GM19468 (cell line): ENCODE data around the gene STAM.

Experiments
- ATAC-seq: cut with Tn5 transposase; IDR thresholded peaks from one replicate; pipeline ENCODE4 v1.9.1; 2021; ENCODE audit warnings: mild to moderate bottlenecking, moderate library complexity, moderate number of reproducible peaks; ENCODE audit not compliant: unreplicated experiment; ENCODE audit errors: extremely low read depth

STAM gene

DNA sequence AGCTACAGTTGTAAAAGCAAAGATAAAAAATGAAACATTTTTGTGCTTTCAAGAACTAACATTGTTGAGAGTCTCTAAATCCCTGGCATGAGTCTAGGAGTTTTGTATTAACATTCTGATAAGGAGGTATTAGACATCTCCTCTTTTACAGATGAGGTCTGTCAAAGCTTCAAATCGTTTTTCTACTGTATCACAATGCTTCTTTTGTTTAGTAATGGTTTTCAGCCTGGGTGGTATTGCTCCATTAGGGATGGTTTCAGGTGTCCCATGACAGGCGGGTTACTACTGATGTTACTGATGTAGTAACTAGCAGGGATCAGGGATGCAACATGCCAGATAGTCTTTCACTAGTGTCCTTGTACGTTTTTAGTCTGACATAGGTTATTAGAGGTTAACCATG lies 27.4 kb downstream of the STAM start:
- no peak for ATAC-seq

DNA sequence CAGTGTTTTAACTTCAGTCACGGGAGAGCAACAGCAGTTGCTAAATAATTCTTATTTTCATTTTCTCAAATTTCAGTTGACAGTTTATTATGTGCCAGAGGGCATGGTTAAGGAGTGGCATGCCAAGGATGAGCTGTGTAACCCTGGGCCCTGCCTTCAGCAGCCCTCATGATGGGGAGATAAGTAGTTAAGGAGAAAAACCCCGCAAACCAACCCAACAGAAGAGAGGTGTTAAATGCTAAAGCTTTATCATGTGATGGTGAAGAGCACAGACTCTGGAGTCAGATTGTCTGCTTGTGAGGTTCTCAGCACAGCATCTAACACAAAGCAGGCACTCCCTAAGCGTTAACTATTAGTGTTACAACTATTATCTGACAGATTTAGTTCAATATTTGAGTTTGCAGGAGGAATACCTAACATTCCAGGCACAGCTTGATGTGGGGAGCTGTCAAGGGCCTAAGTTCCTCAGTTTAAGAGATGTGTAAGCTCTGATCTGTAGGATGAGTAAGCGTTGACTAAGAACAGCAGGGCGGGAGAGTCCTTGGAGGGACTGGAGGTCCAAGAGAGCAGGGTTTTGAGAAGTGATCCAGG lies 29.6 kb downstream of the STAM start:
- no peak for ATAC-seq

DNA sequence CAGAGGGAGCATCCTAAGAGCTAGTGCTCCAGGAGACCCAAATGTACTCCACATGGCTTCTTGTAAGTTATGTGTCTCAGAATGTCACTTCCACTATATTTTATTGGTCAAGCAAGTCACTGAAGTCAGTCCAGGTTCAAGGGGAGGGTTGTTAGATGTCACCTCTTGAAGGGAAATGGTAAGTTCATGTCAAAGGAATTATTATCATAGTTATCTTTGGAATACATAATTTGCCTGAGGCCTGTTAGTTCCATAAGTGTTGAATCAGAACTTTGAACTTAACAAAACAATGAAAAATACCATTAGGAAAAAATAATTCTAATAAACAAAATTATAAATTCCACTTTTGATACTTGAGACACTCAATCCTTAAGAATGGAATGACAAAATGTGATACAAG lies 30.6 kb downstream of the STAM start:
- no peak for ATAC-seq

DNA sequence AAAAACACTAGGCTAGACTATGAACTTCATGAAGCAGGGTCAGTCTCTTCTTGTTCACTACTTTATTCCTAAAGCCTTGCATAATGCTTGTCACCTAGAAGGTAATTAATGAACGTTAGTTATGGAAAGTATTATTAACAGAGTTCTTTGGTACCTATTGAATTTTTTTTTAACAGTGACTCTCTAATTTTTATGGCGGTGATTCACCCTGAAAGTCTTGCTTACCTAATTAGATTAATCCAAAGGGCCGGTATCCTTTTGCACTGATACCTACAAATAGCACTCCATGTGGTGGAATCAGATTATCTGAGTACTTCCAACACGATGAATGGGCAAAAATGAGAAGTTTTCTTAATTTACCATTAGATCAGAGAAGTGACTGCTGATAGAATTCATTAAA lies 31.7 kb downstream of the STAM start:
- ATAC-seq, result no peak

DNA sequence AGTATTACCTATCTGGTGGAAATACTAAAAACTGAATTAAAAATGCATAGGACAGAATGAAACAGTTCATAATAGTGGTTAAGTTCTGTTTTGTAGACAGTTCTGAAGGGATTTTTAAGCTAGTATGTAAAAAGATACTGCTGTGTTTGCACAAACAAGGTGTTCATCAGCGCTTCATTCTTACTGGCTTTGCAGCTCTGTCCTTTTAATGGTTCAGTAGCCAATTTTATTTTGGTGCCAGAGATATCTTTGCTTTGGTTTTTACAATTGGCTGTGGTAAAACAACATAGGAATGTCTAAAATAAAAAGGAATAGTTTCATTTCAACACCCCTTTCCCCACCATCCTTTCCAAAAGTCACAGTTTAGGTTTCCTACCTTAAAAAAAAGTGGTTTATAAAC lies 33.0 kb downstream of the STAM start:
- ATAC-seq, result no peak

DNA sequence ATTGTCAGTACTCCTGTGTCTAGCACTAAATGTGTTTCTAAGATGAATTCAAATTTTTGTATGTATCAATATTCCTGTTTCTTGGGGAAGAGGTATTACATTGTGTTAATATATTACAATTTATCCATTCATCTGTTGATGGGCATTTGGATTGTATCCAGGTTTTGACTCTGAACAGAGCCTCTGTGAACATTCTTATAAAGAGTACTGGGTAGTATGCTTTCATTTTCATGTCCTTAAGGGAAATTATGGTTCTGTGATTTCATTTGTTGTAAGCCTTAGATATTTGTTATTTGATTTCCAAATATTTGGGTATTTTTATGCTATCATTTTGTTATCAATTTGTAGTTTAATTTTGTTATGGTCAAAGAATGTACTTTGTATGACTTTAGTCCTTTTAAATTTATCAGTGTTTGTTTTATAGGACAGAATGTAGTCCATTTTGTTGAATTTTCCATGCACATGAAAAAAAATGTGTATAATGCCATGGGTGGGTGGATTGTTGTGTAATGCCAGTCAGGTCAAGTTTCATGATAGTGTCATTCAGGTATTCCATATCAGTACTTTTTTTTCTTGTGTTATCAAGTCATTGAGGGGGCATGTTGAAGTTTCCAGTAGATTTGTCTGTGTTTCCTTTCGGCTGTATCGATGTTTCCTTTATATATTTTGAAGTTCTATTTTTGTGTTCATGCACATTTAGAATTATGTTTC lies 38.4 kb downstream of the STAM start:
- no peak for ATAC-seq

DNA sequence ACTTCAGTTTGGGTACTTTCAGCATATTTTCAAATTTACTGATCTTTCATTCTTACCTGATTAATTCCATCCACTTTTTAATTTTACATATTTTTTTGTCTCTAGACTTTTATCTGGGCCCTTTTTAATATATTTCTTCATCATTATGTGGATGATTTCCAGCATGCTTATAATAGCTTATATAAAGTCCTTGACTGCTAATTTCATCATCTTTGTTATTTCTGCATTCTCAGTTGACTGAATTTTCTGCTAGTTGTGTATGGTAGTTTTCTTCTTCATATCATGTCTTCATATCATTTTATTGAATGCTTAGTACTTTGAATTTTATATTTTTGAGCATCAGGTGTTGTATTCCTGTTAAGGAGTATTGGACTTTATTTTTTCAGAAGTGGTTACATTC lies 39.6 kb downstream of the STAM start:
- ATAC-seq, result no peak

DNA sequence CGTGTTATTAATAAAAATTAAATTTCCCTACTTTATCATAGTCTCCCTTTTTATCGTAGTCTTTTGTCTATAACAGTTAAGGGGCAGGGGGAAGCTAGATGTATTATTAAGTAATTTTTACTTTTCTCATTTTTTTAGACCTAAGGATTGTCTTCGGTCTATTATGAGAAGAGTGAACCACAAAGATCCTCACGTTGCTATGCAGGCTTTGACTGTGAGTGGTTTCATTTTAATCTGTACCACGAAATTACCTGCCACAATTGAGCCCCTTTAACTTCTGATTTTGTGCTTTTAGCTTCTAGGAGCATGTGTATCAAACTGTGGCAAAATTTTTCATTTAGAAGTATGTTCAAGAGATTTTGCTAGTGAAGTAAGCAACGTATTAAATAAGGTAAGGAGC lies 40.6 kb downstream of the STAM start:
- peak; percentile 28 for ATAC-seq

DNA sequence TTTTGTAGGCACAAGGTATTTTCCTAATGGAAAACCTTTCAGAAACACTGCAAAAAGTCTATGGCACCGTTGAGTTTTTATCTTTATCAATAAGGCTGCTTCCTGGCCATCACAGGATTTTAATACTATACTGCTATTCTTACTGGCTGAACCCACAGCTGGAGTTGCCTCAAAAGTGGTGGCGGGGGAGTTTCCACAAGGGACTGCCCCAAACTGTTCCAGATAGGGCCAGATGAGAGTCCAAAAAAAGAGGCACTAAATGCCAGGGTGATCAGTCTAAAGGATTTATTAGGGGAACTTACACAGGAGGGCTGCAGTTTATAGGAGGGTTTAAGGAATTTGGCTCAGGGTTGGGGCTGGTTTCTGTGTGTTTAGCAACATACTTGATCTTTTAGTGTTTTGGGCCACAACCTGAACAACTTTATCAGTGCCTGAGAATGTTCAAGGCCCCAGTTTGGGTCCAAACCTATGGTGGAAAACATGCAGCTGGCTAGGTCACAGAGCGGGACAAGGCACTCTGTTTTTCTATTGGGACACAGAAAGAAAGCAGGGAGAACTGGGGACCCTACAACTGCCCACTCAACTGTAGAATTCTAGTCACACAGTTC lies 41.4 kb downstream of the STAM start:
- no peak for ATAC-seq

DNA sequence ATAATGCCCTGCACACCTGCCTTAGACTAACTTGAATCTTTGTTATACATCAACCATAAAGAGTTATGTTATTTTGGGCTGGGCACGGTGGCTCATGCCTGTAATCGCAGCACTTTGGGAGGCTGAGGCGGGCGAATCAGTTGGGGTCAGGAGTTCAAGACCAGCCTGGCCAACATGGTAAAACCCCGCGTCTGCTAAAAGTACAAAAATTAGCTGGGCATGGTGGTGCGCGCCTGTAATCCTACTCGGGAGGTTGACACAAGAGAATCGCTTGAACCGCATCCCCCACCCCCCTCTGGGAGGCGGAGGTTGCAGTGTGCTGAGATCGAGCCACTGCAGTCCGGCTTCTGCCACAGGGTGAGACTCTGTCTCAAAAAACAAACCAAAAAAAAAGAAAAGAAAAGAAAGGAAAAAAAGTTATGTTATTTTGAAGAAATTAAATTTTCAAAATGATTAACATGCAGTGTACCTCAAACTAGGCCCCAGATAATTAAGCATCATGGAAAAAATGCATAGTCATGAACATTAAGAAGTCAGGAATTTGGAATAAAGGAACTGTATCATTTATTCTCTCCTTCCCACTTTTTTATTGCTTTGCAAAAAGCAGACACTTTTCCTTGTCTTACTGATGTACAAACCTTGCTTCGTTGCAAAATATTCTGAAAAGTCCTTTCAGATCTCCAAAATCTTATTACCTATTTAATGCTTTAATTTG lies 43.3 kb downstream of the STAM start:
- ATAC-seq, result no peak

DNA sequence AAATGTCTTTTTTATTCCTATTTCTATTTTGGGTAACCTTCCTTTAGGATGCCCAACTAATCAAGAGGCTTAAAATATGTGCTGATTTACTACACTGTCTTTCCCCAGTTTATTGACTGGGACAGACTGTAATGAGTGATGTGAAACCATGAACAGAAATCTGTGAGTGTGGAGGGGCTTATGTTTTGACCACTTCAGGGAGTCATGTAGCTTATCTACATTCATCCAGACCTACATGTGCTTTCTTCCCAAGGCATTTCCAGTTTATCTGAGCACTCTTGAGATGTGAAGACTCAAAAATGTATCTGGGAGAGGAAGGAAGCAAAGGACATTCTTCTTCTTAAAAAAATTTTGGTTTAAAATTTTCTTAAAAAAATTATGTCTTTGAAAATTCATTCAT lies 45.2 kb downstream of the STAM start:
- ATAC-seq, result no peak

DNA sequence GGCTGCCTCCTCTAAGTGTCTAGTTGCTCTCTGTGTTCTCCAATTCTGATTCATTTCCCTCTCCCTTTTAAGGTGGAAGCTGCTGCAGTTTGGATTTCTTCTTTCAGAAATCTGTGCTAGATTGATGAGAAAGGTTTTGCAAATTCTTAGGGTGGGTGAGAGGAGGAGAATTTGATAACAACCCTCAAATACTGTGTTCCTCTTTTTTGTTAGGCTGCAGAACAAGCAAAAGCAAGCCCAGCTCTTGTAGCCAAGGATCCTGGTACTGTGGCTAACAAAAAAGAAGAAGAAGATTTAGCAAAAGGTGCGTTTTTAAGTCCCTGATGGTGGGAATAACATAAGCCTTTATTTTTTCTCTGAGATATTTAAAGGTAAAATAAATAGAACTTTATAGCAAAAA lies 49.1 kb downstream of the STAM start:
- ATAC-seq, result no peak

DNA sequence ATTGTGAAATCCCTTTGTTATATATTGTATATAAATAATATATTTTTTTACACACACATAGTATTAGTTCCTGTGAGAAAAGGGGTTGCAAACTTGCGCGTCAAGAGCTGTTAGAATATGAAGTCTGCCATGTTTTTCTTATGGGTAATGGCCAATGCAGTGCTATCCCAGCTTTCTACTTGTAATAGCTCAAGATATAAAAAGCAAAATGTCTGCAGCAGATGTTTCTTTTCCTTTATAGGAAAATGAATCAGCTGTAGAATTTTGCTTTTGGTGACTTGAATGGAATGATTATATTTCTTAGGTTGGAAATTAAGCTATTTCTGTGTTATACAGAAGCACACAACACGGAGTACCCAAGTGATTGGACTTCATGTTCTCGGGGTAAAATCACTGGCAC lies 54.7 kb downstream of the STAM start:
- no peak for ATAC-seq

DNA sequence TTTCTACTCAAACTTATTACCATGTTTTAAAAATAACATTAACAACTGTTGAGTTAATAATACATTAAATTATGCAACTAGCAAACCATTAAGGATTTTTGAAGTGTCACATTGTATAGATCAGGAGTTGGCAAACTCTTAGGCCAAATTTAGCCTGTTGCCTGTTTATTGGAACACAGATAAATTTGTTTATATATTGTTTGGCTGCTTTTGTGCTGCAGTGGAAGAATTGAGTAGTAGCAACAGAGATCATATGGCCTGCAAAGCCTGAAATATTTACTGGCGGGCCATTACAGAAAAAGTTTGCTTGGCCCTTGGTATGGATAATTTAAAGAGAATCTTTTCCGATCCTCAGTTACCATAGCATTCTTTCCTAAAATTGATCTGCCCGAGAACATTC lies 57.4 kb downstream of the STAM start:
- no peak for ATAC-seq

DNA sequence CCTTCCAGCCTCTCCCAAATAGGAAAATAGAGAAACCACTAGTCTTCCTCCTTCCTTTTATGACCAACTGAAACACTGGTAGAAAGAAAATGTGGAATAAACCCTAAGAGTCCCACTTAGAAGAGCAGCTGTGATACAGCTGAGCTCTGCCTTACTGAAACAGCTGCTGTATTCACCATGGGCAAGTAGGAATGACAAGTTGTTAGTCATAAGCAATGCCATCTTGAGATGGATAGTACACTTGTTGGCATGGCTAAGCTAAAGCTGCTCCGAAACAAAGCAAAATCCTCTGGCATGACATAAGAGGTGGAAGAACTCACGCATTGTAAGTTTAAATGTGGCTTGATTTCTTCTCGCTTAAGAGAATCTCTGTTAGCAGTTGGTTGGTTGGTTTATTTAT lies 59.8 kb downstream of the STAM start:
- no peak for ATAC-seq

DNA sequence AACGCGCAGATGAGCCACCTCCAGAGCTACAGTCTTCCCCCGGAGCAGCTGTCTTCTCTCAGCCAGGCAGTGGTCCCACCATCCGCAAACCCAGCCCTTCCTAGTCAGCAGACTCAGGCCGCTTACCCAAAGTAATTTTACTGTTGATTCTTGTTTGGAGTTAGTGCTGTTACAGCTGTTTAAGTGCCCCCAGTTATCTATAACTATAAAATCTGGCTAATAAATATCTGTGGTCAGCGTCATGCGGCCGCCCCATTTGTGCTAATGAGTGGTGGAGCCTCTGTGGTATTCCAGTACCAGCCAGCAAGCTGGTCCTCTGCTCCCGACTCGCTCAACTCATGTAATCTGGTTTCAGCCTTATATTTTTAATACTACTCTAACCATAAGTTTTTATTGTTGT lies 64.9 kb downstream of the STAM start:
- no peak for ATAC-seq

DNA sequence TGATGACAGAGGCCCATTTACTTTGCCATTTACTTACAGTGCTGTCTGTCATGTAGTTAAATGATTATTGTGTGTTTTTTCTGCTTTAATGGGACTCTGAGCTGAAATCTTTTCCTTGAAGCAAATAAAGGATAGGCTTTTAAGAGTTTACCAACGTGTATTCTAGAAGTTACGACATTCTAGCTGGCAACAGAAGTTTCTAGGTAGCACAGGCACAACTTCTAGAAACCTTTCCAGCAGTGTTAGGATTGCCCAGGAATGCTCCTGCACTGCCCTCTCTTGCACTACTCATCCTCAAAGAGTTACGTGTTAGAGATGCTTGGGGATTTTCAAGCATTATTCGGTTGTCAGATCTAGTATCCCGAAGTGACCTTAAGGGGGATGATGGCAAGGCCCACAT lies 65.5 kb downstream of the STAM start:
- no peak for ATAC-seq

DNA sequence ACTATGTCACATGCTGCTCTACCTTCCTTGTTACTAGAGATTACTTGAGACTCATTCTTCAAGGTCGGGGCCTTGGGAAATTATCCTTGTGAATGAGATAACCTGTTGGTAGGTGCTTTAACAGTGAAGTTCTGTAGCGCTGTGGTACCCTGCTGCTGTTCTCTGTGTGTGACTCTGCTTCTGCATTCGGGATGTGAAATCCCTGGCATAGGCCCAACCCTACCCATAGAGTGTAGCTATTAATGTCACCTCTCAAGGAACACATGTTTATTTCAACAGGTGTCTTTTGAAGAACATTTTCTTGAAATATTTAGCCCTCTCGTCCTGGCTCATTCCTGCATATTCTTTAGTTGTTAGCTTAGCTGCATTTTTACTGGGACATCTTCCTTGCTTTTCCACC lies 66.2 kb downstream of the STAM start:
- ATAC-seq, result no peak

DNA sequence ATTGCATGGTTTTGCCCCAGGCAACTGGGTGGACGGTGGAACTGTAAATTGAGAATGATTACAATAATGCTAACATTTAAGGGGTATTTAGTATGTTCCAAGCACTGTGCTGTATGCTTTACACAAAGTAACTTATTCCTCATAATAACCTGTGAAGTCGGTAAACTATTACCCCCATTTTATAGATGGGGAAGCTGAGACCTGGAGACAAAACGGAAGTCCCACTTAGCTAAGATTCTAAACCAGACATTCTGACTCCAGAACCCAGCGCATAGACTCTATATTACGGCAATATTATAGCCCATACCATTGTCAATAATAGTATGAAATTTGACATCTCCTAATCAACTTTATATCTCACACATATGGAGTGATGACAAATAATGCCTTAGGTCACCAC lies 68.1 kb downstream of the STAM start:
- ATAC-seq, result no peak

DNA sequence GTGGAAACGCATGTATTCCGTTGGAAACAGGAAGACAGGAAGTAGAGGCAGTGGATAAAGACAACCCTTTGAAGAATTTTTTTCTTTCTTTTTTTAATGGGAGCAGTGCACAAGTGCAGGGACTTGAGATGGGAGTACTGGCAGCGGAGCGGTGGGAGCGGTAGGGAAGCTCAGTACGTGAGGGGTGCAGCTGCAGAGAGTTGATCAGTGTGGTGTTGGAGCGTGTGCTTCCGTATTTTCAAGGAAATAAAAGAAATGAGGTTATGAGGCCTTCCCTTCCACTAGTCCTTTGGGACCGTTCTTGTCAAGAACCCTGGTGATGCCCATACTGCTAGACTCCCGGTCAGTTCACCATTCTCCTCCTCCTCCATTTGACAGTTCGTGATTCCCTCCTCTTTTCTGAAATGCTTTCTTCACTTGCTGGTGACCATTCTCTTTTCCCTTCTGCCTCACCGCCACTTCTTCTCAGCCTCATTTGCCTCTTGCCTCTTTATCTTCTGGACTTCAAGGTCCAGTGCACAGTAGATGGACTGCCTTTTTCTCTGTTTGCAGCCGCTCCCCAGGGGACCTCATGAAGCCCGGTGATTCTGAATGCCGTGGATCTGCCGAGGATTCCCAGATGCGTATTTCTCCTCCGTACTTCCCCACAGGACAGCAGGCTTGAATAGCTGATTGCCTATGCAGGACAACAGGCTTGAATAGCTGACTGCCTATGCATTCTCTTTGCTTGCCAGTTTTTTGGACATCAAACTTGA lies 68.9 kb downstream of the STAM start:
- no peak for ATAC-seq

DNA sequence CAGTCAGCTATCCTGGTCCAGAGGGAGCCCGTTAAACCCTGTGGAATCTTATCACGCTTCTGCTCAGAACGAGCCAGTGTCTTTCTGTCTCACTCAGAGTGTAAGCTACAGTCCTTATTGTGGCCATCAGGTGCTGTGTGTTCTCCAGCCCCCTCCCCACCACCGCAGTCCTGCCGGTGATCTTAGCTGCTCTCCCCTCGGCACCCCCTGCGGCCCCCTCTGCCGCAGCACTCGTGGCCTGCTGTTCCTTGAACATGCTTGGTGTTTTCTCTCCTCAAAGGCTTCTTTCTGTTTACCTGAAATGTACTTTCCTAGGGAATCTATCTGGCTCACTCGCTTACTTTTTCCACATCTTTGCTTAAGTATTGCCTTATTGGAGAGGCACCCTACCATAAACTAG lies 69.8 kb downstream of the STAM start:
- ATAC-seq, result no peak
